ENCODE measurements around the gene GHR. TPM values are rescaled to one million over a fixed set of nuclear protein-coding genes. Genes with fewer than 3 reads are reported as not detected.

The GHR gene
- total RNA-seq, 2 experiments from 2014 or later: not detected

GRCh38 chr5:42499016-42499415 lies 75.8 kb downstream of the GHR start:
- Histone ChIP-seq H3K27ac (ENCODE audit: low read depth, low read length, poor library complexity, severe bottlenecking) (no peak overlapping the region), H2AFZ (ENCODE audit: low read length) (no peak overlapping the region), H3K4me2 (ENCODE audit: low read length) (no peak overlapping the region), H3K4me1 (ENCODE audit: insufficient read depth, low read length, poor library complexity, severe bottlenecking) (no peaks in the 10 kb centered on the region), H3K9me3 (ENCODE audit: low read length) (no peaks in the 10 kb centered on the region), H3K9me2 (ENCODE audit: insufficient read depth, low read length) (no peaks in the 10 kb centered on the region), H3K79me2 (ENCODE audit: insufficient read depth, low read depth, low read length) (no peaks in the 10 kb centered on the region), H4K20me1 (ENCODE audit: insufficient read depth, low read length) (no peaks in the 10 kb centered on the region), H3K4me3 (ENCODE audit: low read depth, low read length, poor library complexity, severe bottlenecking) (no peak overlapping the region), H3K36me3 (ENCODE audit: insufficient read depth, low read length) (no peaks in the 10 kb centered on the region)
- CTCF ChIA-PET (ENCODE audit: unreplicated experiment): no interaction called here
- no TSS peak for BruUV-seq (replicated peaks)
- no peak for DNase-seq (ENCODE audit: low spot score)
- no peak for TF ChIP-seq EZH2phosphoT487 (IDR thresholded peaks at IDR 0.05; ENCODE audit: borderline replicate concordance, low read depth, low read length)
- no peak for TF ChIP-seq CTCF (conservative IDR thresholded peaks at IDR 0.05; ENCODE audit: low read length)
- intact Hi-C loops (cut with micrococcal nuclease; ENCODE audit: unreplicated experiment): no loop called here
- POLR2A ChIA-PET: interaction anchor here (0.7 kb wide), 2 partner anchors 10 to 13 kb away, joined by 3 read pairs; no protein-coding TSS in a partner anchor

- Histone ChIP-seq H3K4me2 (ENCODE audit: low read length) (no peak overlapping the region), H4K20me1 (ENCODE audit: insufficient read depth, low read length) (no peaks in the 10 kb centered on the region), H3K36me3 (ENCODE audit: insufficient read depth, low read length) (no peaks in the 10 kb centered on the region), H3K4me1 (ENCODE audit: insufficient read depth, low read length, poor library complexity, severe bottlenecking) (no peaks in the 10 kb centered on the region), H3K79me2 (ENCODE audit: insufficient read depth, low read depth, low read length) (no peaks in the 10 kb centered on the region), H3K9me3 (ENCODE audit: low read length) (no peaks in the 10 kb centered on the region), H3K9me2 (ENCODE audit: insufficient read depth, low read length) (no peaks in the 10 kb centered on the region), H2AFZ (ENCODE audit: low read length) (no peak overlapping the region), H3K27ac (ENCODE audit: low read depth, low read length, poor library complexity, severe bottlenecking) (no peak overlapping the region), H3K4me3 (ENCODE audit: low read depth, low read length, poor library complexity, severe bottlenecking) (no peak overlapping the region)
- DNase-seq (ENCODE audit: low spot score): no peak
- TF ChIP-seq EZH2phosphoT487 (IDR thresholded peaks at IDR 0.05; ENCODE audit: borderline replicate concordance, low read depth, low read length): no peak
- no peak for TF ChIP-seq CTCF (conservative IDR thresholded peaks at IDR 0.05; ENCODE audit: low read length)
- intact Hi-C loops (cut with micrococcal nuclease; ENCODE audit: unreplicated experiment): no loop called here
- BruUV-seq (replicated peaks): no TSS peak
- POLR2A ChIA-PET: no interaction called here
- CTCF ChIA-PET (ENCODE audit: unreplicated experiment): no interaction called here
Measured at GRCh38 chr5:42500003-42500599, 76.9 kb downstream of the GHR start.

GRCh38 chr5:42502613-42503470 lies 79.6 kb downstream of the GHR start:
- no peaks in the 10 kb centered on the region for H3K79me2 ChIP-seq (ENCODE audit: insufficient read depth, low read depth, low read length)
- TF ChIP-seq CTCF (conservative IDR thresholded peaks at IDR 0.05; ENCODE audit: low read length) (no peak), EZH2phosphoT487 (IDR thresholded peaks at IDR 0.05; ENCODE audit: borderline replicate concordance, low read depth, low read length) (no peak)
- ChIA-PET CTCF (ENCODE audit: unreplicated experiment) (no interaction called here), POLR2A (no interaction called here)
- H3K4me1 ChIP-seq (ENCODE audit: insufficient read depth, low read length, poor library complexity, severe bottlenecking): no peaks in the 10 kb centered on the region
- no peak overlapping the region for H3K27ac ChIP-seq (ENCODE audit: low read depth, low read length, poor library complexity, severe bottlenecking)
- no peaks in the 10 kb centered on the region for H3K36me3 ChIP-seq (ENCODE audit: insufficient read depth, low read length)
- intact Hi-C loops (cut with micrococcal nuclease; ENCODE audit: unreplicated experiment): no loop called here
- H2AFZ ChIP-seq (ENCODE audit: low read length): no peak overlapping the region
- H3K9me3 ChIP-seq (ENCODE audit: low read length): no peaks in the 10 kb centered on the region
- H3K4me2 ChIP-seq (ENCODE audit: low read length): no peak overlapping the region
- H3K4me3 ChIP-seq (ENCODE audit: low read depth, low read length, poor library complexity, severe bottlenecking): no peak overlapping the region
- no peak for DNase-seq (ENCODE audit: low spot score)
- H3K9me2 ChIP-seq (ENCODE audit: insufficient read depth, low read length): no peaks in the 10 kb centered on the region
- no peaks in the 10 kb centered on the region for H4K20me1 ChIP-seq (ENCODE audit: insufficient read depth, low read length)
- BruUV-seq (replicated peaks): no TSS peak
